ENCODE data around the gene CSRP3.

The CSRP3 gene

DNA sequence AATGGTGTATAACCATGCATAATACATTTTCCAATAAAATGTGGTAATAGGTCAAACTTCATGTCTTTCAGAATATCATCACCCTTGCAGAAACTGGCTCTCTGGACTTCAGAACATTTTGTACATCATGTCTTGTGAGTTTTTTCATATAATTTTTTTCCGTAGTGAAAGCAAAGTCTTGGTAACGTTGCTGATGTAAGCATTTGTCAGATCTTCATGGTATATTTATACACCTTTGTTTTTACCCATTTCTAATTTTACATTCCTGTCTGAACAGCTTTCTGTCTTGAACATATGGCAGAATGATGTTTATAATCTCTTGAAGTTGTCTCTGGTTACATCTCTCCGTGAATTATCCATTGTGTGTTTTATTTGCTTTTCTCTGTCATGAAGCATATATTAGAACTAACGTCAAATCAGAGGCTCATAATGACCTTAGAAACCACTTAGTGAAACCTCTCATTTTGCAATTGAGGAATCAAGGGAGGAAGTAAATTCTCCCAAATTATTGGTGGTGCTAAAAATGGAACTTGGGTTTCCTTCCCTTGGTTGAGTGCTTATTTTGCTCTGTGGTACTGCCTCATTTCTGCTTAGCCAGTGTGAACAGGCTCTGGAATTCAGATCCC is 37.4 kb downstream of the CSRP3 start:
- Histone ChIP-seq H3K36me3 (ENCODE audit: low read length) (peaks cover 41% of the 10 kb centered on the region), H2AFZ (ENCODE audit: low read depth, low read length, severe bottlenecking) (no peak overlapping the region), H3K9me3 (ENCODE audit: insufficient read depth, low read length) (no peaks in the 10 kb centered on the region), H3K4me3 (ENCODE audit: insufficient read depth, low read length, poor library complexity, severe bottlenecking) (no peak overlapping the region), H3K79me2 (ENCODE audit: insufficient read depth, low read length) (no peaks in the 10 kb centered on the region), H3K27me3 (ENCODE audit: low read length) (no peaks in the 10 kb centered on the region), H4K20me1 (ENCODE audit: low read depth, low read length) (no peaks in the 10 kb centered on the region), H3K9ac (ENCODE audit: low read length) (no peak overlapping the region), H3K4me2 (ENCODE audit: low read depth, low read length, poor library complexity, severe bottlenecking) (no peak overlapping the region), H3K9me2 (replicated peaks; ENCODE audit: insufficient read depth, low read length) (no peaks in the 10 kb centered on the region), H3F3A (ENCODE audit: insufficient read depth) (no peaks in the 10 kb centered on the region), H3K27ac (ENCODE audit: low read depth, low read length) (no peak overlapping the region)
- TF ChIP-seq, protein P1, sequence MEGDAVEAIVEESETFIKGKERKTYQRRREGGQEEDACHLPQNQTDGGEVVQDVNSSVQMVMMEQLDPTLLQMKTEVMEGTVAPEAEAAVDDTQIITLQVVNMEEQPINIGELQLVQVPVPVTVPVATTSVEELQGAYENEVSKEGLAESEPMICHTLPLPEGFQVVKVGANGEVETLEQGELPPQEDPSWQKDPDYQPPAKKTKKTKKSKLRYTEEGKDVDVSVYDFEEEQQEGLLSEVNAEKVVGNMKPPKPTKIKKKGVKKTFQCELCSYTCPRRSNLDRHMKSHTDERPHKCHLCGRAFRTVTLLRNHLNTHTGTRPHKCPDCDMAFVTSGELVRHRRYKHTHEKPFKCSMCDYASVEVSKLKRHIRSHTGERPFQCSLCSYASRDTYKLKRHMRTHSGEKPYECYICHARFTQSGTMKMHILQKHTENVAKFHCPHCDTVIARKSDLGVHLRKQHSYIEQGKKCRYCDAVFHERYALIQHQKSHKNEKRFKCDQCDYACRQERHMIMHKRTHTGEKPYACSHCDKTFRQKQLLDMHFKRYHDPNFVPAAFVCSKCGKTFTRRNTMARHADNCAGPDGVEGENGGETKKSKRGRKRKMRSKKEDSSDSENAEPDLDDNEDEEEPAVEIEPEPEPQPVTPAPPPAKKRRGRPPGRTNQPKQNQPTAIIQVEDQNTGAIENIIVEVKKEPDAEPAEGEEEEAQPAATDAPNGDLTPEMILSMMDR (IDR thresholded peaks at IDR 0.05; ENCODE audit: insufficient read depth, low read length, poor library complexity, severe bottlenecking), result no peak
- no peak for TF ChIP-seq EZH2phosphoT487 (conservative IDR thresholded peaks at IDR 0.05; ENCODE audit: low read length)

DNA sequence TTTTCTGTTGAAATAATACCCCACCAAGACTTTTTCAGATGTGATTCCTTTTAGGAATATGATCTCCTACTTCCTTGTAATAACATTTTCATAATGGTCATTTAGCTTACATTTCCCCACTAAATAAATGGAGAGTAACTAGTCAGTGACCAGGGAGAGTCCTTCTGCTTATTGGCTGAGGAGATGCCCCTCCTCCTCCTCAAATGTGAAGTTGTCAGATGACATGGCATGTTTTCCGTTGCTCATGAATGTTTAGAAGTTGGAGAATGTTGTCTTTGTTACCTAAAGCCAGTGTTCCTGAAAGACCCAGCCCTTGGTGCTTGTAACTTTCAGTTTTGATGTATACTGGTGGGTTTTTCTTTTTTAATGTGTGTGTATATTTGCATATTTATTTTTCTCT is 38.2 kb downstream of the CSRP3 start:
- H3K27ac ChIP-seq (ENCODE audit: low read depth, low read length), result no peak overlapping the region
- no peak overlapping the region for H3K4me2 ChIP-seq (ENCODE audit: low read depth, low read length, poor library complexity, severe bottlenecking)
- TF ChIP-seq, protein P1 (IDR thresholded peaks at IDR 0.05; ENCODE audit: insufficient read depth, low read length, poor library complexity, severe bottlenecking), result no peak
- no peak for TF ChIP-seq EZH2phosphoT487 (conservative IDR thresholded peaks at IDR 0.05; ENCODE audit: low read length)
- H3K79me2 ChIP-seq (ENCODE audit: insufficient read depth, low read length), result no peaks in the 10 kb centered on the region
- H3K4me3 ChIP-seq (ENCODE audit: insufficient read depth, low read length, poor library complexity, severe bottlenecking), result no peak overlapping the region
- H3K36me3 ChIP-seq (ENCODE audit: low read length), result peaks cover 45% of the 10 kb centered on the region
- H3K9me3 ChIP-seq (ENCODE audit: insufficient read depth, low read length), result no peaks in the 10 kb centered on the region
- H3K27me3 ChIP-seq (ENCODE audit: low read length), result no peaks in the 10 kb centered on the region
- H3K9me2 ChIP-seq (replicated peaks; ENCODE audit: insufficient read depth, low read length), result no peaks in the 10 kb centered on the region
- H3K9ac ChIP-seq (ENCODE audit: low read length), result no peak overlapping the region
- no peaks in the 10 kb centered on the region for H3F3A ChIP-seq (ENCODE audit: insufficient read depth)
- no peak overlapping the region for H2AFZ ChIP-seq (ENCODE audit: low read depth, low read length, severe bottlenecking)
- no peaks in the 10 kb centered on the region for H4K20me1 ChIP-seq (ENCODE audit: low read depth, low read length)

DNA sequence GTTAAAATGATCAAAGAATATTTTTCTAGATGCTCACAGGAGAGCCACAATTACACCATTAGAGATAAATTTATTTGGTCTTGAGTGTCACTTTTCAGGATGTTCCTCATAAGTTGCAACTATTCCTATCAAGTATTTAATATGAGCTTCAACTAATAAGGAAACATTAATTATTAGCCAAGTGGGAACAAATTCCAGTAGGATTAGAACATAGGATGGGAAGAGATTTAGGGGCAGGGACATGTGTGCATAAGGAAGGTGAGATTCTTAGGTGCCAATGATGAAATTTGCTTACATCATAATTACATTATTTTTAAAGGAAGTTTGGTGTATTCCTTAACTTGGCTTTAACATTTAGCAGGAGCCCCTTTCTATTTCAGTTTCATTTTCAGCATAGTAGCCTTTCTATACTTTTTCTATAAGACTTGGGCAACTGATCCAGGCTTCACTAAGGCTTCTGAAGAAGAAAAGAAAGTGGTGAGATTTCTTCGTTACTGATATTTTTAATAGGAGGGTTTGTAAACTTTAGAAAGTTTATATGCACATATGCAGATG is 38.8 kb downstream of the CSRP3 start:
- H3K27me3 ChIP-seq (ENCODE audit: low read length), result no peaks in the 10 kb centered on the region
- H3K79me2 ChIP-seq (ENCODE audit: insufficient read depth, low read length), result no peaks in the 10 kb centered on the region
- H3F3A ChIP-seq (ENCODE audit: insufficient read depth), result no peaks in the 10 kb centered on the region
- H3K36me3 ChIP-seq (ENCODE audit: low read length), result peaks cover 48% of the 10 kb centered on the region
- H3K4me3 ChIP-seq (ENCODE audit: insufficient read depth, low read length, poor library complexity, severe bottlenecking), result no peak overlapping the region
- no peak overlapping the region for H2AFZ ChIP-seq (ENCODE audit: low read depth, low read length, severe bottlenecking)
- H3K9ac ChIP-seq (ENCODE audit: low read length), result no peak overlapping the region
- no peak for TF ChIP-seq EZH2phosphoT487 (conservative IDR thresholded peaks at IDR 0.05; ENCODE audit: low read length)
- TF ChIP-seq, protein P1 (IDR thresholded peaks at IDR 0.05; ENCODE audit: insufficient read depth, low read length, poor library complexity, severe bottlenecking), result no peak
- no peak overlapping the region for H3K27ac ChIP-seq (ENCODE audit: low read depth, low read length)
- no peak overlapping the region for H3K4me2 ChIP-seq (ENCODE audit: low read depth, low read length, poor library complexity, severe bottlenecking)
- no peaks in the 10 kb centered on the region for H3K9me2 ChIP-seq (replicated peaks; ENCODE audit: insufficient read depth, low read length)
- H3K9me3 ChIP-seq (ENCODE audit: insufficient read depth, low read length), result no peaks in the 10 kb centered on the region
- no peaks in the 10 kb centered on the region for H4K20me1 ChIP-seq (ENCODE audit: low read depth, low read length)

All from SU-DHL-6 (cell line).